ENCODE measurements around the gene PVRIG. TPM values are rescaled to one million over a fixed set of nuclear protein-coding genes. Genes with fewer than 3 reads are reported as not detected.
"Not testable (repeated sequence)": the region's sequence is repeated elsewhere in the genome, so short reads cannot be mapped to it uniquely, and the experiment has no call there.

Gene PVRIG
- total and polyA plus RNA-seq, 2 experiments from 2014 or later: 1.4 TPM; not detected in 1

GRCh38 chr7:100176096-100177044 is 43.4 kb upstream of the PVRIG start:
- Histone ChIP-seq H3K27me3 (peaks cover 9% of the 10 kb centered on the region), H2AFZ (peak overlapping the region; percentile 82), H4K20me1 (ENCODE audit: insufficient read depth, poor library complexity, severe bottlenecking) (no peaks in the 10 kb centered on the region), H3K36me3 (replicated peaks; ENCODE audit: insufficient read depth, low read depth) (no peaks in the 10 kb centered on the region), H3K4me1 (ENCODE audit: insufficient read depth) (peaks cover 6% of the 10 kb centered on the region), H3K27ac (no peak overlapping the region), H3K79me2 (no peaks in the 10 kb centered on the region), H3K4me3 (peak overlapping the region; percentile 48), H3K9me2 (replicated peaks; ENCODE audit: insufficient read depth) (no peaks in the 10 kb centered on the region), H3K4me2 (peak overlapping the region; percentile 82), H3K9me3 (ENCODE audit: low read depth) (no peaks in the 10 kb centered on the region)
- no peak for TF ChIP-seq EZH2phosphoT487 (IDR thresholded peaks at IDR 0.05; ENCODE audit: low read depth, severe bottlenecking, unreplicated experiment)
- TF ChIP-seq CTCF (IDR thresholded peaks at IDR 0.05; ENCODE audit: poor library complexity): no peak
- TF ChIP-seq EZH2 (IDR thresholded peaks at IDR 0.05; ENCODE audit: borderline replicate concordance): no peak
- 45% methylated on average over 14 of the region's 14 CpGs for whole genome bisulfite sequencing (ENCODE audit: low lambda C conversion rate, missing lambda C conversion rate)
- DNase-seq (ENCODE audit: low spot score): no peak

GRCh38 chr7:100177045-100178001 is 42.4 kb upstream of the PVRIG start, which contains the start of the genes GPC2 and STAG3:
Gene GPC2, minus strand, starts transcription at chr7:100177381. Its CDS starts 182 bp downstream, at chr7:100177199.
Gene STAG3, plus strand, starts transcription at chr7:100177918. Its CDS starts 2,639 bp downstream, at chr7:100180557.
- H3K27ac ChIP-seq: no peak within 1 kb of the TSS

GRCh38 chr7:100180084-100180483 is 39.7 kb upstream of the PVRIG start:
- H3K4me3 ChIP-seq; H2AFZ ChIP-seq; H3K27ac ChIP-seq; DNase-seq (ENCODE audit: low spot score); H3K27me3 ChIP-seq; H3K79me2 ChIP-seq; H3K9me2 ChIP-seq (replicated peaks; ENCODE audit: insufficient read depth); H4K20me1 ChIP-seq (ENCODE audit: insufficient read depth, poor library complexity, severe bottlenecking); H3K9me3 ChIP-seq (ENCODE audit: low read depth); H3K36me3 ChIP-seq (replicated peaks; ENCODE audit: insufficient read depth, low read depth); H3K4me1 ChIP-seq (ENCODE audit: insufficient read depth); H3K4me2 ChIP-seq: not testable (repeated sequence)
- 96% methylated on average over 3 of the region's 3 CpGs for WGBS (ENCODE audit: low lambda C conversion rate, missing lambda C conversion rate)

More at GRCh38 chr7:100177045-100178001, 42.4 kb upstream of the PVRIG start, which contains the start of the genes GPC2 and STAG3:
- Histone ChIP-seq H3K4me3 (peak within 1 kb of the TSS; percentile 48), H2AFZ (peak within 1 kb of the TSS; percentile 82), H3K27me3 (peaks cover 4% of the 10 kb centered on the region), H3K9me3 (ENCODE audit: low read depth) (no peaks in the 10 kb centered on the region), H3K36me3 (replicated peaks; ENCODE audit: insufficient read depth, low read depth) (no peaks in the 10 kb centered on the region), H3K4me1 (ENCODE audit: insufficient read depth) (no peaks in the 10 kb centered on the region), H3K9me2 (replicated peaks; ENCODE audit: insufficient read depth) (no peaks in the 10 kb centered on the region), H3K4me2 (peak within 1 kb of the TSS; percentile 82), H3K79me2 (no peaks in the 10 kb centered on the region), H4K20me1 (ENCODE audit: insufficient read depth, poor library complexity, severe bottlenecking) (no peaks in the 10 kb centered on the region)
- TF ChIP-seq EZH2phosphoT487 (IDR thresholded peaks at IDR 0.05; ENCODE audit: low read depth, severe bottlenecking, unreplicated experiment) (no peak), EZH2 (IDR thresholded peaks at IDR 0.05; ENCODE audit: borderline replicate concordance) (no peak), CTCF (IDR thresholded peaks at IDR 0.05; ENCODE audit: poor library complexity) (no peak)
- 21% methylated on average over 61 of the region's 78 CpGs for WGBS (ENCODE audit: low lambda C conversion rate, missing lambda C conversion rate)
- peak; percentile 96 for DNase-seq (ENCODE audit: low spot score)

GRCh38 chr7:100182616-100183015 is 37.1 kb upstream of the PVRIG start:
- H3K27ac ChIP-seq; DNase-seq (ENCODE audit: low spot score); H3K9me2 ChIP-seq (replicated peaks; ENCODE audit: insufficient read depth); H3K4me1 ChIP-seq (ENCODE audit: insufficient read depth); H3K27me3 ChIP-seq; H2AFZ ChIP-seq; H3K9me3 ChIP-seq (ENCODE audit: low read depth); H3K4me3 ChIP-seq; H3K4me2 ChIP-seq; H3K36me3 ChIP-seq (replicated peaks; ENCODE audit: insufficient read depth, low read depth); H4K20me1 ChIP-seq (ENCODE audit: insufficient read depth, poor library complexity, severe bottlenecking); H3K79me2 ChIP-seq: not testable (repeated sequence)
- 76% methylated on average over 6 of the region's 6 CpGs for WGBS (ENCODE audit: low lambda C conversion rate, missing lambda C conversion rate)

GRCh38 chr7:100183090-100183489 is 36.7 kb upstream of the PVRIG start:
- not testable (repeated sequence) for H3K9me3 ChIP-seq (ENCODE audit: low read depth); H3K4me2 ChIP-seq; H3K4me3 ChIP-seq; H4K20me1 ChIP-seq (ENCODE audit: insufficient read depth, poor library complexity, severe bottlenecking); H2AFZ ChIP-seq; H3K79me2 ChIP-seq; DNase-seq (ENCODE audit: low spot score); H3K27ac ChIP-seq; H3K27me3 ChIP-seq; H3K4me1 ChIP-seq (ENCODE audit: insufficient read depth); H3K36me3 ChIP-seq (replicated peaks; ENCODE audit: insufficient read depth, low read depth); H3K9me2 ChIP-seq (replicated peaks; ENCODE audit: insufficient read depth)
- 87% methylated on average over 6 of the region's 6 CpGs for WGBS (ENCODE audit: low lambda C conversion rate, missing lambda C conversion rate)
